ENCODE measurements around the gene AKR1B1. TPM values are rescaled to one million over a fixed set of nuclear protein-coding genes. Genes with fewer than 3 reads are reported as not detected.

AKR1B1 gene
- total RNA-seq, 1 experiment from 2014 or later = 166 TPM

- Histone ChIP-seq H2BK120ac (ENCODE audit: low read depth, low read length, poor library complexity, severe bottlenecking) (no peak overlapping the region), H3K9ac (ENCODE audit: extremely low read depth, insufficient read length, low read length) (no peak overlapping the region), H2BK5ac (ENCODE audit: insufficient read length, low read length) (no peak overlapping the region), H3K9me3 (ENCODE audit: control insufficient read depth, low read depth, low read length) (no peaks in the 10 kb centered on the region), H3K27ac (ENCODE audit: insufficient read length, low read depth, low read length) (no peak overlapping the region), H4K91ac (ENCODE audit: insufficient read length, low read depth, low read length) (no peak overlapping the region), H3K79me1 (ENCODE audit: insufficient read depth, low read depth, low read length, poor library complexity, severe bottlenecking) (no peaks in the 10 kb centered on the region), H3K4ac (ENCODE audit: low read depth, low read length) (no peak overlapping the region), H3K14ac (ENCODE audit: insufficient read depth, low read length) (no peak overlapping the region), H3T11ph (ENCODE audit: low read length) (no peak overlapping the region), H2BK20ac (ENCODE audit: low read depth, low read length, poor library complexity, severe bottlenecking) (no peak overlapping the region), H4K5ac (ENCODE audit: insufficient read length, low read depth, low read length) (no peak overlapping the region), H3K4me1 (ENCODE audit: insufficient read depth, low read length) (no peaks in the 10 kb centered on the region), H3K23me2 (ENCODE audit: insufficient read length, low read depth, low read length, poor library complexity, severe bottlenecking) (no peaks in the 10 kb centered on the region), H3K27me3 (ENCODE audit: insufficient read depth, low read length) (no peaks in the 10 kb centered on the region), H2BK12ac (ENCODE audit: insufficient read length, low read depth, low read length) (no peak overlapping the region), H3K4me2 (ENCODE audit: insufficient read depth, insufficient read length, low read length) (no peak overlapping the region), H3K56ac (ENCODE audit: insufficient read length, low read depth, low read length) (no peak overlapping the region), H3K18ac (ENCODE audit: insufficient read length, low read depth, low read length) (no peak overlapping the region), H2AK5ac (ENCODE audit: insufficient read length, low read length) (no peak overlapping the region), H2AFZ (ENCODE audit: low read length) (no peak overlapping the region), H4K20me1 (ENCODE audit: control insufficient read depth, insufficient read depth, insufficient read length) (no peaks in the 10 kb centered on the region), H3K23ac (ENCODE audit: insufficient read length, low read depth, low read length) (no peak overlapping the region), H4K8ac (replicated peaks; ENCODE audit: insufficient read length, low read depth, low read length) (no peak overlapping the region), H3K79me2 (ENCODE audit: insufficient read depth, low read length) (no peaks in the 10 kb centered on the region), H2BK15ac (ENCODE audit: low read depth, low read length) (no peak overlapping the region)
- TF ChIP-seq CTCF (conservative IDR thresholded peaks at IDR 0.05) = no peak
- Mint-ChIP-seq H3K4me3 (no peak overlapping the region), H3K27me3 (ENCODE audit: low read depth) (no peaks in the 10 kb centered on the region), H3K9me3 (no peaks in the 10 kb centered on the region), H3K4me1 (peaks cover 14 to 17% of the 10 kb centered on the region in 2 experiments), H3K36me3 (ENCODE audit: insufficient read depth in 1 of 3, low read depth in 3 of 3) (no peaks in the 10 kb centered on the region; a peak in 1 of 7 replicates), H3K27ac (no peak overlapping the region)
- WGBS (ENCODE audit: extremely low coverage, insufficient read length, low lambda C conversion rate) = no CpG with 5 or more reads among the region's 2 CpGs
- DNase-seq = no peak
Observed at GRCh38 chr7:134477954-134478353, 19.1 kb upstream of the AKR1B1 start.

Data from H9 (cell line).